HepG2 (cell line): ENCODE results near the gene SUSD6. TPM values are rescaled to one million over a fixed set of nuclear protein-coding genes. Genes with fewer than 3 reads are reported as not detected.

Experiments used
- CHD4 ChIP-seq: fragments of 200-600 bp; sonication (generic); IDR thresholded peaks from 2 replicates; pipeline ENCODE4 v1.7.0; 2017; ENCODE audit warnings: mild to moderate bottlenecking, low read length, borderline replicate concordance
- MAX ChIP-seq: IDR thresholded peaks from 2 replicates; pipeline ENCODE4 v1.6.1; 2012; ENCODE audit warnings: inconsistent platforms
- THAP8 ChIP-seq: sonication (generic); formaldehyde crosslinking; IDR thresholded peaks from 2 replicates; pipeline ENCODE4 v1.5.1; 2020; ENCODE audit warnings: missing genetic modification reagents, mild to moderate bottlenecking, borderline replicate concordance
- ZBTB26 ChIP-seq: IDR thresholded peaks from 2 replicates; pipeline ENCODE4 v1.6.1; 2016; ENCODE audit warnings: missing compliant biosample characterization, missing genetic modification reagents, borderline replicate concordance
- ZBTB49 ChIP-seq: sonication (generic); formaldehyde crosslinking; IDR thresholded peaks from 2 replicates; pipeline ENCODE4 v1.4.0; 2020; ENCODE audit warnings: missing genetic modification reagents, borderline replicate concordance
- ZNF687 ChIP-seq: sonication (generic); formaldehyde crosslinking; IDR thresholded peaks from 2 replicates; pipeline ENCODE4 v1.5.1; 2020; ENCODE audit warnings: mild to moderate bottlenecking, missing genetic modification reagents, moderate library complexity
- polyA plus RNA-seq, 8 experiments: library from polyadenylated mRNA; depleted of rRNA in 3 of 8; stranded (reverse) in 7 of 8; unstranded in 1 of 8; fragments of >200 nt; fragmentation: Illumina TruSeq in 4 of 8; extraction: Trizol in 4 of 8; gene quantifications; 2 replicates each; pipeline versions ENCODE4 v1.2.1 to v1.2.3, GENCODE V29; 2011 to 2016; ENCODE audit warnings: low read depth in 4 of 8, missing spikeins in 1 of 8, mixed read lengths in 1 of 8; ENCODE audit not compliant: insufficient read depth in 1 of 8
- total RNA-seq, 5 experiments: library from RNA; depleted of rRNA; stranded (reverse); fragments of >200 nt; fragmentation: Illumina TruSeq; extraction: Trizol; gene quantifications; 2 replicates each; pipeline ENCODE4 v1.2.3, GENCODE V29; 2016; ENCODE audit warnings: low read depth in 1 of 5

Gene SUSD6
- total and polyA plus RNA-seq, 2 of the 13 experiments (the other 11 are each of a cell fraction or from before 2014, with no cell fraction given): 7.2 to 7.4 TPM

GRCh38 chr14:69688299-69688649, 76.9 kb downstream of the SUSD6 start (continued):
- TF ChIP-seq CHD4 (no peak), ZBTB26 (CRISPR knock-in tag) (peak; percentile 91), ZBTB49 (CRISPR knock-in tag) (no peak), THAP8 (no peak), ZNF687 (CRISPR knock-in tag) (peak; percentile 20; the same call in 1 of the 2 replicates), MAX (peak; percentile 66)
